ENCODE measurements around the gene SEMA5B.
A peak's percentile ranks its signal among the peaks of the same experiment; 100 is the strongest.

GRCh38 chr3:123027292-123028232 lies at the start of gene SEMA5B:
- no peak for TF ChIP-seq EZH2 (optimal IDR thresholded peaks at IDR 0.05; ENCODE audit: low read depth, low read length)
- TF ChIP-seq CTCF (IDR thresholded peaks at IDR 0.05; ENCODE audit: low read length), result peak; percentile 49
- no peak for TF ChIP-seq EZH2phosphoT487 (IDR thresholded peaks at IDR 0.05; ENCODE audit: low read length)

Measured in MM.1S (cell line).